CD4-positive, alpha-beta memory T cell (primary cell): ENCODE data around the gene TAF3. TPM values are rescaled to one million over a fixed set of nuclear protein-coding genes. Genes with fewer than 3 reads are reported as not detected.

Source experiments
- CTCF ChIA-PET: fragments of 350-600 bp; sonication (Branson Sonifier 250); formaldehyde crosslinking; loops from one replicate; lab custom pipeline; 2021; ENCODE audit warnings: inconsistent platforms; ENCODE audit not compliant: partially characterized antibody; lab: Charles Lee
- POLR2A ChIA-PET: fragments of 350-600 bp; sonication (Branson Sonifier 250); formaldehyde crosslinking; loops from one replicate; lab custom pipeline; 2021; ENCODE audit not compliant: partially characterized antibody; lab: Charles Lee
- DNase-seq, 5 donors: peaks; one replicate each; pipeline versions ENCODE4 v3.0.0 to v3.0.0-alpha.2; 2020 to 2022; ENCODE audit warnings: mixed read lengths in 1 of 5
- H3K27ac ChIP-seq: one replicate; pipeline ENCODE4 v1.7.0; 2013; ENCODE audit warnings: low read depth, low read length
- H3K27me3 ChIP-seq: 2 replicates; pipeline ENCODE4 v1.7.0; 2013; ENCODE audit warnings: mild to moderate bottlenecking, low read length, moderate library complexity; ENCODE audit not compliant: insufficient read depth
- H3K36me3 ChIP-seq: 2 replicates; pipeline ENCODE4 v1.7.0; 2013; ENCODE audit warnings: mild to moderate bottlenecking, low read length, moderate library complexity; ENCODE audit not compliant: insufficient read depth
- H3K4me1 ChIP-seq: 2 replicates; pipeline ENCODE4 v1.7.0; 2013; ENCODE audit warnings: mild to moderate bottlenecking, low read length, moderate library complexity; ENCODE audit not compliant: insufficient read depth
- H3K4me3 ChIP-seq, 2 donors: one replicate each; pipeline ENCODE4 v1.7.0; 2013; ENCODE audit warnings: low read length in 2 of 2, mild to moderate bottlenecking in 1 of 2
- H3K9me3 ChIP-seq, 2 donors: one replicate each; pipeline ENCODE4 v1.7.0; 2013; ENCODE audit warnings: low read length in 2 of 2, control low read depth in 1 of 2; ENCODE audit not compliant: control insufficient read depth in 1 of 2
- H3K27ac Mint-ChIP-seq, 7 donors: one replicate each; pipeline ENCODE4 v1.8.0; 2020 to 2021; ENCODE audit warnings: mixed read lengths in 7 of 7, mild to moderate bottlenecking in 6 of 7, inconsistent platforms in 3 of 7, moderate library complexity in 3 of 7
- H3K27me3 Mint-ChIP-seq, 2 donors: one replicate each; pipeline ENCODE4 v1.8.0; 2020 to 2021; ENCODE audit warnings: mixed read lengths in 2 of 2
- H3K36me3 Mint-ChIP-seq, 2 donors: one replicate each; pipeline ENCODE4 v1.8.0; 2020 to 2021; ENCODE audit warnings: mixed read lengths in 2 of 2, inconsistent platforms in 1 of 2, mild to moderate bottlenecking in 1 of 2
- H3K4me1 Mint-ChIP-seq, 4 donors: one replicate each; pipeline ENCODE4 v1.8.0; 2020 to 2021; ENCODE audit warnings: mixed read lengths in 4 of 4, mild to moderate bottlenecking in 1 of 4
- H3K4me3 Mint-ChIP-seq, 8 donors: one replicate each; pipeline ENCODE4 v1.8.0; 2020 to 2021; ENCODE audit warnings: mixed read lengths in 8 of 8, mild to moderate bottlenecking in 7 of 8, moderate library complexity in 6 of 8, inconsistent platforms in 3 of 8
- H3K9me3 Mint-ChIP-seq, 8 donors: one replicate each; pipeline ENCODE4 v1.8.0; 2020 to 2021; ENCODE audit warnings: mixed read lengths in 8 of 8, mild to moderate bottlenecking in 5 of 8, inconsistent platforms in 3 of 8, moderate library complexity in 1 of 8
- intact Hi-C: fragments of 100-400 bp; cut with micrococcal nuclease; formaldehyde crosslinking; loops from one replicate; pipeline ENCODE4 v1.15.1; 2023
- polyA plus RNA-seq, 2 donors: library from polyadenylated mRNA; unstranded; fragments of 300-500 nt; fragmentation: Illumina TruSeq; gene quantifications; one replicate each; pipeline ENCODE4 v1.2.3, GENCODE V29; 2021
- total RNA-seq, 2 experiments: library from RNA; stranded (reverse); gene quantifications; one replicate each; pipeline ENCODE4 v1.2.3, GENCODE V29; 2021

The TAF3 gene
- total and polyA plus RNA-seq, 4 experiments from 2014 or later: 3.0 to 21.8 (median 18.5) TPM

DNA sequence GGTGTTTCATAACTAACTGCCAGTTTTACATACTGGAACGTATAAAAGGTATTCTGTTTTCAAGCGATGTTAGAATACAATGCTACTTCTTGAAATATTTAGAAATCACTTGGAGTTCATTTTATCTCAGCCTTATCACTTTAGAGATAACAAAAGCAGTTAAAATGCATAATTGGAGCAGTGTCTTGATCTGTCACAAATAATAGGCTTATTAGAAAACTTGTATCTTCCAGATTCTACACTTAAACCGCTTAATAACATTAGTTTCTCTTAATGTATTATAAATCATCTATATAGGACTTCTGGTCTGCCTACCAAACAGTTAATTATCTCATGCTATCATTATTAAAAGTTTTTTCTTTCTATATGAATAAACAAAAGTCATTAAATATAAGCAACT is 104.4 kb downstream of the TAF3 start:
- peaks cover 0 to 19% (median 15%) of the 10 kb centered on the region in 4 donors for H3K4me1 Mint-ChIP-seq
- POLR2A ChIA-PET: no interaction called here
- no peak overlapping the region for H3K27ac Mint-ChIP-seq
- Histone ChIP-seq H3K4me3 (no peak overlapping the region), H3K27ac (no peak overlapping the region), H3K9me3 (no peaks in the 10 kb centered on the region), H3K27me3 (no peaks in the 10 kb centered on the region), H3K36me3 (no peaks in the 10 kb centered on the region), H3K4me1 (no peaks in the 10 kb centered on the region)
- no peaks in the 10 kb centered on the region for H3K9me3 Mint-ChIP-seq
- H3K4me3 Mint-ChIP-seq: no peak overlapping the region
- H3K36me3 Mint-ChIP-seq: no peaks in the 10 kb centered on the region
- no peak for DNase-seq
- intact Hi-C loops: no loop called here
- CTCF ChIA-PET: no interaction called here
- H3K27me3 Mint-ChIP-seq: no peaks in the 10 kb centered on the region

DNA sequence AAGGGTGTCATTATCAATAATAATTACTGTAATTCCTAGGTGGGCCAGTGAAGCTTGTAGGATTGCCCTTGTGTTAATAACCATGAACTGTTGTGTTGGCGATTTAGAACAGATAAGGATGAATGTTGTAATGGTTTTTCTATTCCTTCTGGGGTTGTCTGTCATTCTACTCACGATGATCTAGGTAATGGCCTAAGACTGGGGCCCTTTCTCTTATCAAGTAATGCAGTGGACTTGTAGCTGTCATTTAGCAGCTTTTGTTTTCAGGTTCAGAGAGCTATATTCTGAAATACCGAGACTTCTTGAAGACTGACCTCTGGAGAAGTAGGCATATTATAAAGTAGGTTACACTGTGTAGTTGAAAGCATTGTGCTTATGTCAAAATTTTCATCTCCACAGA is 110.2 kb downstream of the TAF3 start:
- ChIA-PET CTCF (interaction anchor here (0.9 kb wide), 1 partner anchor 21 kb away, joined by 4 read pairs; no protein-coding TSS in a partner anchor), POLR2A (no interaction called here)
- no peak for DNase-seq
- peaks cover 5 to 31% (median 15%) of the 10 kb centered on the region in 4 donors for H3K4me1 Mint-ChIP-seq
- no peak overlapping the region for H3K4me3 ChIP-seq
- H3K27ac ChIP-seq: no peak overlapping the region
- peaks cover 0 to 2% (median 0%) of the 10 kb centered on the region in 8 donors for H3K9me3 Mint-ChIP-seq
- no peaks in the 10 kb centered on the region for H3K9me3 ChIP-seq
- H3K27me3 Mint-ChIP-seq: no peaks in the 10 kb centered on the region
- H3K36me3 Mint-ChIP-seq: peaks cover 0 to 6% of the 10 kb centered on the region in 2 donors
- H3K36me3 ChIP-seq: no peaks in the 10 kb centered on the region
- intact Hi-C loops: no loop called here
- H3K27me3 ChIP-seq: no peaks in the 10 kb centered on the region
- H3K4me1 ChIP-seq: no peaks in the 10 kb centered on the region
- H3K27ac Mint-ChIP-seq: no peak overlapping the region
- no peak overlapping the region for H3K4me3 Mint-ChIP-seq

DNA sequence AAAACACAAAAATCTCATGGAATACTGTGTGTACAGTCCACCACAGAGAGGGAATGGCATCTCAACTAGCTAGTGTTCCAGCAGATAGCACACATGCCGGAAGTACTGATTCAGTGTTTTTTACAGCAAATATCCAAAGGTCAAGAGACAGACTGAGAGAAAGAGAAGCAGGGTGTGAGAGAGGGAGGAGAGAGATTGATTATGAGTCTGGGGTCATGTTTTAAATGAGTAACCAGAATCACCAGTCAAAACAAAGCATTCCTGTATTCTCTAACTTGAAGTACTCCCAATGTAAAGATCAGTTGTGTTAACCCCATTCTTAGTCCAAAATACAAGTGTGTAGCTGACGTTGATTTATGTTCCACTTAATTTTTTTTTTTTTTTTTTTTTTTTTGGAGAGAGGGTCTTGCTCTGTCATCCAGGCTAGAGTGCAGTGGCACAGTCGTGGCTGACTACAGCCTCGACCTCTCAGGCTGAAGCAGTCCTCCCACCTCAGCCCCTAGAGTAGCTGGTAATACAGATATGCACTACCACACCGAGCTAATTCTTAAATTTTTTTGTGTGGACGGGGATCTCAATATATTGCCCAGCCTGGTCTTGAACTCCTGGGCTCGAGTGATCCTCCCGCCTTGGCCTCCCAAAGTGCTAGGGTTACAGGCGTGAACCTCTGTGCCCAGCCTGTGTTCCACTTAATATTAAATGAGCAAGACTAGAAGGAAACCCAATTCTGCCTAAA is 114.2 kb downstream of the TAF3 start:
- peaks cover 0 to 14% (median 4%) of the 10 kb centered on the region in 8 donors for H3K9me3 Mint-ChIP-seq
- peak overlapping the region in 1 of 8 donors; percentile 45 for H3K4me3 Mint-ChIP-seq
- H3K27me3 ChIP-seq: no peaks in the 10 kb centered on the region
- H3K4me1 Mint-ChIP-seq: peaks cover 10 to 21% (median 11%) of the 10 kb centered on the region in 4 donors
- DNase-seq: no peak
- H3K36me3 Mint-ChIP-seq: peaks cover 14 to 27% of the 10 kb centered on the region in 2 donors
- H3K4me1 ChIP-seq: no peaks in the 10 kb centered on the region
- ChIA-PET POLR2A (interaction anchor here (0.6 kb wide), 1 partner anchor 979 kb away, joined by 3 read pairs; no protein-coding TSS in a partner anchor), CTCF (no interaction called here)
- H3K27ac ChIP-seq: no peak overlapping the region
- H3K4me3 ChIP-seq: no peak overlapping the region
- intact Hi-C loops: no loop called here
- H3K27me3 Mint-ChIP-seq: no peaks in the 10 kb centered on the region
- no peak overlapping the region for H3K27ac Mint-ChIP-seq
- no peaks in the 10 kb centered on the region for H3K36me3 ChIP-seq
- H3K9me3 ChIP-seq: no peaks in the 10 kb centered on the region

DNA sequence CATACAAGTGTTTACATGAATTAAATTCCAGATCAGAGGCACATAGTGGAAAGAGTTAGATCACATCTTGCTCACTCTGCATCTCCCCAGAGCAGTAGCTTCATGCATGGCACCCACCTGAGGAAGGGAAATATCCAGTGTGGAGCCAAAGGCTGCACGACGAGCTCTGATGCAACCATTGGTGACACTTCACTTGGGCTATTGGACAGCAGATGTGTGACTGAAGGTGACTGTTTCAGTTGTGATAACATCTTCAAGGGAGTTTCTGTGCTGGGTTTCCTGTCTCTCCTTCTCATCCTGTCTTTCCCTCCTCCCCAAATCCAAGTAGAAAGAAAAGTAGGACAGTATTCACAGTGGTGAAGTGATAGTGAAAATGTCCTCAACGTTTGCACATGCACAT is 115.0 kb downstream of the TAF3 start:
- CTCF ChIA-PET: no interaction called here
- Histone ChIP-seq H3K9me3 (no peaks in the 10 kb centered on the region), H3K27me3 (no peaks in the 10 kb centered on the region), H3K4me3 (no peak overlapping the region), H3K36me3 (no peaks in the 10 kb centered on the region), H3K27ac (no peak overlapping the region), H3K4me1 (no peaks in the 10 kb centered on the region)
- POLR2A ChIA-PET: no interaction called here
- no peak overlapping the region for H3K4me3 Mint-ChIP-seq
- H3K9me3 Mint-ChIP-seq: peaks cover 0 to 18% (median 8%) of the 10 kb centered on the region in 8 donors
- no peaks in the 10 kb centered on the region for H3K27me3 Mint-ChIP-seq
- DNase-seq: no peak
- H3K36me3 Mint-ChIP-seq: peaks cover 19 to 35% of the 10 kb centered on the region in 2 donors
- H3K4me1 Mint-ChIP-seq: peaks cover 10 to 20% (median 13%) of the 10 kb centered on the region in 4 donors
- H3K27ac Mint-ChIP-seq: peak overlapping the region in 1 of 7 donors; percentile 48
- intact Hi-C loops: no loop called here

DNA sequence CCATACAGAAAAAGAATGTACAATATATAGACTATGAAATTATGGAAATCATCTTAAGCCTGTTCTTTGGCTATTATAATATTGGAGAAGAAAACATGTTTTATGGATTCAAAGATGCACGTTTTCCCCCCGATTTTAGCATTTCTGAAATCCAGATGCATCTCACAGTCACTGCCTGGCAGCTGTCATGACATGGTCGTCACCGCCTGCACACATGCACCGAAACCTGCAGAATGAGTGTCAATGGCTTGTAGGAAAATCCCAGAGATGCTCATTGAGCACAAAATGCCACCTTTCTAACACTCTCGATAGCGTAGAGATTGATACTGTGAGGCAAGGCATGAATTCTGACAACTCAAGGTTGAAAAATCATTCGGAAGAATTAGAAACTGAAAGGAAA is 115.5 kb downstream of the TAF3 start:
- peaks cover 10 to 20% (median 15%) of the 10 kb centered on the region in 4 donors for H3K4me1 Mint-ChIP-seq
- Histone ChIP-seq H3K4me3 (no peak overlapping the region), H3K27me3 (no peaks in the 10 kb centered on the region), H3K36me3 (no peaks in the 10 kb centered on the region), H3K27ac (no peak overlapping the region), H3K9me3 (no peaks in the 10 kb centered on the region), H3K4me1 (no peaks in the 10 kb centered on the region)
- peaks cover 0 to 22% (median 10%) of the 10 kb centered on the region in 8 donors for H3K9me3 Mint-ChIP-seq
- no peak for DNase-seq
- intact Hi-C loops: no loop called here
- CTCF ChIA-PET: no interaction called here
- H3K36me3 Mint-ChIP-seq: peaks cover 21 to 40% of the 10 kb centered on the region in 2 donors
- H3K27ac Mint-ChIP-seq: peak overlapping the region in 1 of 7 donors; percentile 48
- POLR2A ChIA-PET: no interaction called here
- H3K27me3 Mint-ChIP-seq: no peaks in the 10 kb centered on the region
- no peak overlapping the region for H3K4me3 Mint-ChIP-seq

DNA sequence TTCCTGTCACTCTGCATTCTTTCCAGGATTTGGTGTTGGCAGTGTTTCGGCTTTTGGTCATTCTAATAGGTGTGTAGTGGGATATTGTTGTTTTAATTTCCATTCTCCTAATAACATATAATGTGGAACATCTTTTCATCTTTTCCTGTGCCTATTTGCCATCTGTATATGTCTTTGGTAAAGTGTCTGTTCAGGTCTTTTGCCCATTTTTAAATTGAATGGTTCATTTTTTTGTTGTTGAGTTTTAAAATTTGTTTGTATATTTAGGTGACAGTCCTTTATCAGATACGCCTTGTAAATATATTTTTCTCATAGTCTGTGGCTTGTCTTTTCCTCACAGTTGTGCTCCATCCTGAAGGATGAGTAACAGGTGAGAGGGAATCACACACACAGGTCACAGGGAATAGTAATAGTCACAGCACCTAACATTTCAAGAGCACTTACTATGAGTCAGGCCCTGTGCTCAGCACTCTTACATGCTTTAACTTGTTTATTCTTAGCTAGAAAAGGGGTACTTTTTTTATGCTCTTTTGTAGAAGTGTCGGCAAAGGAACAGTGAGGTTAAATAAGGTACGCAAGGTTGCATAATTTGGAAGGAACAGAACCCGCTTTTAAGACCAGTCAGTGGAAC is 119.1 kb downstream of the TAF3 start:
- intact Hi-C loops: no loop called here
- H3K27ac Mint-ChIP-seq: no peak overlapping the region
- H3K4me3 Mint-ChIP-seq: no peak overlapping the region
- peaks cover 0 to 30% (median 11%) of the 10 kb centered on the region in 8 donors for H3K9me3 Mint-ChIP-seq
- H3K4me1 Mint-ChIP-seq: peaks cover 10 to 38% (median 20%) of the 10 kb centered on the region in 4 donors
- no peak for DNase-seq
- POLR2A ChIA-PET: no interaction called here
- Histone ChIP-seq H3K4me3 (no peak overlapping the region), H3K9me3 (no peaks in the 10 kb centered on the region), H3K4me1 (no peaks in the 10 kb centered on the region), H3K27ac (no peak overlapping the region), H3K36me3 (no peaks in the 10 kb centered on the region), H3K27me3 (no peaks in the 10 kb centered on the region)
- H3K36me3 Mint-ChIP-seq: peaks cover 22 to 55% of the 10 kb centered on the region in 2 donors
- CTCF ChIA-PET: no interaction called here
- no peaks in the 10 kb centered on the region for H3K27me3 Mint-ChIP-seq

DNA sequence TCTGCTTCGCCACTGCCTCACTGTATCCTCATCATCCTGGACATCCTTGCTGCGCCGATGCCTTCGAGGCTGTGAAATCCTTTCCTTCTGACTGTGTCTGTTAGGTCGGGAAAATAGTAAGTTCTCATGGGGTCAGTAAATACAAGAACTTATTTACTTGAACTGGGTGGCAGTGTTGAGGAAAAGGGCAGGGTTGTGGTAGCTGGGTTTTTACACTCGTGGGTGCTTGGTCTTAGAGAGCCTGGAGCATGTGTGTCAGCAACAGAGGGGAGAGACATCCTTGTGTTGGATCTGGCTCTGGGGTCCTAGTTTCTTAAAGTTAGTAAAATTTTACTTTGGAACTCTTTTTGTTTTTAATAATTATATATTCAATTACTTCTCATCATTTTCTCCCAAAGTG is 123.3 kb downstream of the TAF3 start:
- H3K36me3 ChIP-seq: no peaks in the 10 kb centered on the region
- Mint-ChIP-seq H3K27ac (no peak overlapping the region), H3K36me3 (peaks cover 26 to 37% of the 10 kb centered on the region in 2 donors), H3K27me3 (no peaks in the 10 kb centered on the region), H3K4me3 (no peak overlapping the region), H3K9me3 (peaks cover 0 to 29% (median 8%) of the 10 kb centered on the region in 8 donors), H3K4me1 (peaks cover 19 to 55% (median 36%) of the 10 kb centered on the region in 4 donors)
- POLR2A ChIA-PET: no interaction called here
- no peak for DNase-seq
- H3K4me1 ChIP-seq: no peaks in the 10 kb centered on the region
- CTCF ChIA-PET: no interaction called here
- H3K9me3 ChIP-seq: no peaks in the 10 kb centered on the region
- no peak overlapping the region for H3K4me3 ChIP-seq
- H3K27me3 ChIP-seq: no peaks in the 10 kb centered on the region
- H3K27ac ChIP-seq: no peak overlapping the region
- intact Hi-C loops: no loop called here
